SK-N-SH treated with all-trans-retinoic acid at 6 μM for 48 hours (cell line): Measurements from ENCODE around the gene RALB.
A peak's percentile ranks its signal among the peaks of the same experiment; 100 is the strongest.

Experiments
- ATAC-seq: fragments of 200-7000 bp; cut with Tn5 transposase; 3 replicates; pipeline ENCODE4 v1.9.1; 2020; ENCODE audit warnings: mild to moderate bottlenecking, moderate library complexity
- ARNTL ChIP-seq: fragments of 450-650 bp; formaldehyde crosslinking; IDR thresholded peaks from 2 replicates; pipeline ENCODE4 v1.5.0; 2020; ENCODE audit warnings: low read depth, mild to moderate bottlenecking, moderate library complexity, borderline replicate concordance
- BACH2 ChIP-seq: fragments of 250-450 bp; sonication (Bioruptor Pico); IDR thresholded peaks from 2 replicates; pipeline ENCODE4 v1.9.0; 2021; ENCODE audit warnings: mild to moderate bottlenecking, borderline replicate concordance
- CSDC2 ChIP-seq: fragments of 250-450 bp; sonication (Bioruptor Pico); IDR thresholded peaks from 2 replicates; pipeline ENCODE4 v1.5.0; 2020; ENCODE audit warnings: mild to moderate bottlenecking, moderate library complexity
- ESRRG ChIP-seq: fragments of 250-450 bp; sonication (Bioruptor Pico); IDR thresholded peaks from 2 replicates; pipeline ENCODE4 v1.6.1; 2021; ENCODE audit warnings: mild to moderate bottlenecking
- GLIS3 ChIP-seq: fragments of 250-450 bp; sonication (Bioruptor Pico); IDR thresholded peaks from 2 replicates; pipeline ENCODE4 v1.5.0; 2020; ENCODE audit warnings: mild to moderate bottlenecking, moderate library complexity
- ISL1 ChIP-seq: fragments of 250-450 bp; sonication (Bioruptor Pico); IDR thresholded peaks from 2 replicates; pipeline ENCODE4 v2.1.2; 2022; ENCODE audit warnings: mild to moderate bottlenecking, moderate library complexity
- OSR1 ChIP-seq: fragments of 250-450 bp; sonication (Bioruptor Pico); IDR thresholded peaks from 2 replicates; pipeline ENCODE4 v1.8.0; 2022; ENCODE audit warnings: moderate library complexity, mild to moderate bottlenecking, inconsistent platforms
- PPARA ChIP-seq: fragments of 250-450 bp; sonication (Bioruptor Pico); IDR thresholded peaks from 2 replicates; pipeline ENCODE4 v1.5.0; 2020; ENCODE audit warnings: mild to moderate bottlenecking, borderline replicate concordance
- SNAI2 ChIP-seq: fragments of 250-450 bp; sonication (Bioruptor Pico); IDR thresholded peaks from 2 replicates; pipeline ENCODE4 v1.5.0; 2020; ENCODE audit warnings: mild to moderate bottlenecking, moderate library complexity
- TCF4 ChIP-seq: fragments of 250-450 bp; sonication (Bioruptor Pico); IDR thresholded peaks from 2 replicates; pipeline ENCODE4 v1.8.0; 2021; ENCODE audit warnings: mild to moderate bottlenecking, moderate library complexity, borderline replicate concordance
- TOX ChIP-seq: fragments of 250-450 bp; sonication (Bioruptor Pico); IDR thresholded peaks from 2 replicates; pipeline ENCODE4 v1.8.0; 2021; ENCODE audit warnings: mild to moderate bottlenecking, moderate library complexity, borderline replicate concordance
- ZC3H10 ChIP-seq: fragments of 250-450 bp; sonication (Bioruptor Pico); IDR thresholded peaks from 2 replicates; pipeline ENCODE4 v1.5.1; 2021; ENCODE audit warnings: mild to moderate bottlenecking, moderate library complexity
- ZFP3 ChIP-seq: fragments of 250-450 bp; sonication (Bioruptor Pico); IDR thresholded peaks from 2 replicates; pipeline ENCODE4 v1.5.0; 2020; ENCODE audit warnings: mild to moderate bottlenecking, moderate library complexity
- ZFP30 ChIP-seq: fragments of 450-650 bp; formaldehyde crosslinking; IDR thresholded peaks from 2 replicates; pipeline ENCODE4 v1.5.0; 2022; ENCODE audit warnings: mild to moderate bottlenecking, moderate library complexity
- ZNF565 ChIP-seq: fragments of 450-650 bp; formaldehyde crosslinking; conservative IDR thresholded peaks from 2 replicates; pipeline ENCODE4 v1.5.0; 2020; ENCODE audit warnings: low read depth, mild to moderate bottlenecking, moderate library complexity
- ZNF70 ChIP-seq: fragments of 450-650 bp; formaldehyde crosslinking; IDR thresholded peaks from 2 replicates; pipeline ENCODE4 v1.5.0; 2020; ENCODE audit warnings: mild to moderate bottlenecking, moderate library complexity
- ZNF8 ChIP-seq: fragments of 450-650 bp; formaldehyde crosslinking; IDR thresholded peaks from 2 replicates; pipeline ENCODE4 v1.5.0; 2020; ENCODE audit warnings: mild to moderate bottlenecking, moderate library complexity
- TF ChIP-seq, protein P1 (sequence below): fragments of 250-450 bp; sonication (Bioruptor Pico); IDR thresholded peaks from 2 replicates; pipeline ENCODE4 v1.8.0; 2021; ENCODE audit warnings: low read depth, mild to moderate bottlenecking, moderate library complexity, borderline replicate concordance
- TF ChIP-seq, protein P2 (sequence below): fragments of 250-450 bp; sonication (Bioruptor Pico); IDR thresholded peaks from 2 replicates; pipeline ENCODE4 v1.5.1; 2021; ENCODE audit warnings: mild to moderate bottlenecking, moderate library complexity
- TF ChIP-seq, protein P3 (sequence below): fragments of 250-450 bp; sonication (Bioruptor Pico); IDR thresholded peaks from 2 replicates; pipeline ENCODE4 v1.8.0; 2020; ENCODE audit warnings: mild to moderate bottlenecking, moderate library complexity, borderline replicate concordance
- TF ChIP-seq, protein P4 (sequence below): fragments of 250-450 bp; sonication (Bioruptor Pico); IDR thresholded peaks from 2 replicates; pipeline ENCODE4 v1.5.1; 2020; ENCODE audit warnings: low read depth, mild to moderate bottlenecking, moderate library complexity

Gene RALB

DNA sequence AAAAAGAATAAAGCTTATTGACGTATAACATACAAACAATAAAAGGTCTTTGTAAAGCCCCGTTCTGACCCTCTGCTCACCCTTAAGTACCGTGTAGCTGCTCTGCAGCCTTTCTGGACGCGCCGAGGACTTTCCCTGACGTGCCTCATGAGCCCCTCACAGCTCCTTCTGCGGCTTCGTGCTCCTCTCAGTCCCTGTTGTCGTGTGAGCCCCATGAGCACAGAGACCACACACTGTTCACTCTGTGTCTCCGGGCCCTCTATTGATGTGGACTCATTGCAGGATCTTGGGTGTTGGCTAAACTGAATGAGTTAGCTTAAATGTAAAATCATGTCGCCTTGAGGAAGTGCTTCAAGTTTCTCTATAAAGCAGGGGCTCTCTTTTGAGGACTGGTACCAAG, 49.6 kb downstream of the RALB start (continued):
- TF ChIP-seq SNAI2 (CRISPR knock-in tag) (no peak), ZFP30 (CRISPR knock-in tag) (no peak), GLIS3 (CRISPR knock-in tag) (no peak)

DNA sequence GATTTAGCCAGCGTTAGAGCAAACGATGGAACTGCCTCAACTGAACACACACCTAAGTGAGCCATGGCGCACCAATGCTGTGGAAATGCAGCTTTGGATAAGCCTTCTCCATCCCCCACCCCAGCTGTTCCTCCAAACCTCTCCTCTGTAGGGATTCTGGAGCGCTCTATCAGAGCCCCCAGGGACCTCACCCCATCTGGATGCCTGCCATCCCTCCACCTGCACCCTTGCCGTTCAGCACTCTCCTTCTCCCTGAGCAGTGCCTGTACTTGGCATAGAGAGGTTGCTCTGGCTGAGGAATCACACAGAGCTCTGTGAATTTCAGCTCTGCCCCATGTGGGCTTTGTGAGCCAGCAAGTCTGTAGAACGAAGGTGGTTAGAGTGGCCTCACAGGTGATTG, 50.5 kb downstream of the RALB start:
- no peak for ATAC-seq
- TF ChIP-seq, protein P1, sequence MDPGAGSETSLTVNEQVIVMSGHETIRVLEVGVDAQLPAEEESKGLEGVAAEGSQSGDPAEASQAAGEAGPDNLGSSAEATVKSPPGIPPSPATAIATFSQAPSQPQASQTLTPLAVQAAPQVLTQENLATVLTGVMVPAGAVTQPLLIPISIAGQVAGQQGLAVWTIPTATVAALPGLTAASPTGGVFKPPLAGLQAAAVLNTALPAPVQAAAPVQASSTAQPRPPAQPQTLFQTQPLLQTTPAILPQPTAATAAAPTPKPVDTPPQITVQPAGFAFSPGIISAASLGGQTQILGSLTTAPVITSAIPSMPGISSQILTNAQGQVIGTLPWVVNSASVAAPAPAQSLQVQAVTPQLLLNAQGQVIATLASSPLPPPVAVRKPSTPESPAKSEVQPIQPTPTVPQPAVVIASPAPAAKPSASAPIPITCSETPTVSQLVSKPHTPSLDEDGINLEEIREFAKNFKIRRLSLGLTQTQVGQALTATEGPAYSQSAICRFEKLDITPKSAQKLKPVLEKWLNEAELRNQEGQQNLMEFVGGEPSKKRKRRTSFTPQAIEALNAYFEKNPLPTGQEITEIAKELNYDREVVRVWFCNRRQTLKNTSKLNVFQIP = no peak
- TF ChIP-seq ISL1 (CRISPR knock-in tag) (no peak), OSR1 (CRISPR knock-in tag) (no peak), TOX (CRISPR knock-in tag) (no peak), ZC3H10 (CRISPR knock-in tag) (no peak), TCF4 (CRISPR knock-in tag) (no peak), PPARA (CRISPR knock-in tag) (no peak), BACH2 (no peak), ESRRG (CRISPR knock-in tag) (no peak), ARNTL (no peak), CSDC2 (CRISPR knock-in tag) (no peak), ZFP30 (CRISPR knock-in tag) (no peak), ZNF8 (no peak)
- TF ChIP-seq, protein P2, sequence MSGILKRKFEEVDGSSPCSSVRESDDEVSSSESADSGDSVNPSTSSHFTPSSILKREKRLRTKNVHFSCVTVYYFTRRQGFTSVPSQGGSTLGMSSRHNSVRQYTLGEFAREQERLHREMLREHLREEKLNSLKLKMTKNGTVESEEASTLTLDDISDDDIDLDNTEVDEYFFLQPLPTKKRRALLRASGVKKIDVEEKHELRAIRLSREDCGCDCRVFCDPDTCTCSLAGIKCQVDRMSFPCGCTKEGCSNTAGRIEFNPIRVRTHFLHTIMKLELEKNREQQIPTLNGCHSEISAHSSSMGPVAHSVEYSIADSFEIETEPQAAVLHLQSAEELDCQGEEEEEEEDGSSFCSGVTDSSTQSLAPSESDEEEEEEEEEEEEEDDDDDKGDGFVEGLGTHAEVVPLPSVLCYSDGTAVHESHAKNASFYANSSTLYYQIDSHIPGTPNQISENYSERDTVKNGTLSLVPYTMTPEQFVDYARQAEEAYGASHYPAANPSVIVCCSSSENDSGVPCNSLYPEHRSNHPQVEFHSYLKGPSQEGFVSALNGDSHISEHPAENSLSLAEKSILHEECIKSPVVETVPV (CRISPR knock-in tag) = no peak
- TF ChIP-seq, protein P3, sequence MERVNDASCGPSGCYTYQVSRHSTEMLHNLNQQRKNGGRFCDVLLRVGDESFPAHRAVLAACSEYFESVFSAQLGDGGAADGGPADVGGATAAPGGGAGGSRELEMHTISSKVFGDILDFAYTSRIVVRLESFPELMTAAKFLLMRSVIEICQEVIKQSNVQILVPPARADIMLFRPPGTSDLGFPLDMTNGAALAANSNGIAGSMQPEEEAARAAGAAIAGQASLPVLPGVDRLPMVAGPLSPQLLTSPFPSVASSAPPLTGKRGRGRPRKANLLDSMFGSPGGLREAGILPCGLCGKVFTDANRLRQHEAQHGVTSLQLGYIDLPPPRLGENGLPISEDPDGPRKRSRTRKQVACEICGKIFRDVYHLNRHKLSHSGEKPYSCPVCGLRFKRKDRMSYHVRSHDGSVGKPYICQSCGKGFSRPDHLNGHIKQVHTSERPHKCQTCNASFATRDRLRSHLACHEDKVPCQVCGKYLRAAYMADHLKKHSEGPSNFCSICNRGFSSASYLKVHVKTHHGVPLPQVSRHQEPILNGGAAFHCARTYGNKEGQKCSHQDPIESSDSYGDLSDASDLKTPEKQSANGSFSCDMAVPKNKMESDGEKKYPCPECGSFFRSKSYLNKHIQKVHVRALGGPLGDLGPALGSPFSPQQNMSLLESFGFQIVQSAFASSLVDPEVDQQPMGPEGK (CRISPR knock-in tag) = no peak
- TF ChIP-seq, all 23 proteins: peak for 0

DNA sequence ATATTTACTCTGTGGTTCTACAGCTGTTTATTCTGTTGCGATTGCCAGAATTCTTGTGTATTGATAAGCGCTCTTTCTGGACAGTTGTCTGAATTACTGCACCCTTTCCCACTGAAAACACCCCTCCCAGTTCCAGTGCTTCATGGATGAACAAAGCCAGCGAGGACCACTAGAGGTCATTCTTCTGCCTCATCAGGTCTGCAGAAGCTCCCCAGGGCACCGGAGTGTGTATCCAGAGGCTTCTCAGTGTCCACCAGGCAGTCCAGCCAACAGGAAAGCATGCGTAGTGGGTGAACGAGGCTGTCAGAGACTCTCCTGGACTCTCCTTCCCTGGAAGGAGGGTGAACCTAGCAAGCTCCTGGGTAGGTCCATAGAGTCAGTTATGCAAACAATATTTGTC, 52.6 kb downstream of the RALB start:
- TF ChIP-seq ZNF565 (CRISPR knock-in tag) (no peak), ZFP30 (CRISPR knock-in tag) (no peak), ZFP3 (CRISPR knock-in tag) (no peak), ARNTL (no peak), ESRRG (CRISPR knock-in tag) (no peak), ZNF8 (no peak), ZNF70 (CRISPR knock-in tag) (no peak), TCF4 (CRISPR knock-in tag) (no peak), OSR1 (CRISPR knock-in tag) (no peak), ZC3H10 (CRISPR knock-in tag) (no peak), ISL1 (CRISPR knock-in tag) (no peak), GLIS3 (CRISPR knock-in tag) (no peak)
- TF ChIP-seq, protein P4, sequence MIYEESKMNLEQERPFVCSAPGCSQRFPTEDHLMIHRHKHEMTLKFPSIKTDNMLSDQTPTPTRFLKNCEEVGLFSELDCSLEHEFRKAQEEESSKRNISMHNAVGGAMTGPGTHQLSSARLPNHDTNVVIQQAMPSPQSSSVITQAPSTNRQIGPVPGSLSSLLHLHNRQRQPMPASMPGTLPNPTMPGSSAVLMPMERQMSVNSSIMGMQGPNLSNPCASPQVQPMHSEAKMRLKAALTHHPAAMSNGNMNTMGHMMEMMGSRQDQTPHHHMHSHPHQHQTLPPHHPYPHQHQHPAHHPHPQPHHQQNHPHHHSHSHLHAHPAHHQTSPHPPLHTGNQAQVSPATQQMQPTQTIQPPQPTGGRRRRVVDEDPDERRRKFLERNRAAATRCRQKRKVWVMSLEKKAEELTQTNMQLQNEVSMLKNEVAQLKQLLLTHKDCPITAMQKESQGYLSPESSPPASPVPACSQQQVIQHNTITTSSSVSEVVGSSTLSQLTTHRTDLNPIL (CRISPR knock-in tag) = no peak
- TF ChIP-seq, protein P3 (CRISPR knock-in tag) = no peak
- TF ChIP-seq, protein P1 = no peak
- ATAC-seq = peak; percentile 65; the same call in 2 of the 3 replicates
